Measurements from ENCODE around the gene DXO. TPM values are rescaled to one million over a fixed set of nuclear protein-coding genes. Genes with fewer than 3 reads are reported as not detected.

DXO gene
- total and polyA plus RNA-seq, 12 donors, result 8.4 to 23.4 (median 13.6) TPM

DNA sequence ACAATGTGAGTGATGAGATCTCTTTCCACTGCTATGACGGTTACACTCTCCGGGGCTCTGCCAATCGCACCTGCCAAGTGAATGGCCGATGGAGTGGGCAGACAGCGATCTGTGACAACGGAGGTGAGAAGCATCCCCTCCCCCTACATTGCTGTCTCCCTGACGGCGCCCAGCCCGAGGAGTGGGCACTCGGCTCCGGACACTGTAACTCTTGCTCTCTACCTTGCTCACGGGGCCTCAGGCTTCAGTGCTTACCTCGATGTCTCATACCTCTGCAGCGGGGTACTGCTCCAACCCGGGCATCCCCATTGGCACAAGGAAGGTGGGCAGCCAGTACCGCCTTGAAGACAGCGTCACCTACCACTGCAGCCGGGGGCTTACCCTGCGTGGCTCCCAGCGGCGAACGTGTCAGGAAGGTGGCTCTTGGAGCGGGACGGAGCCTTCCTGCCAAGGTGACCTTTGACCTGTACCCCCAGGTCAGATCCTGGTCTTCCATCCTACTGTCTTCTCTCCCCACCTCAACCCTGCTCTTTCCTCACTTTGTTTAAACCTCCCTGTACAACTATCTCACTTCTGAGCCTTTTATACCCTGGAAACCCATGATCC lies 24.8 kb downstream of the DXO start:
- DNase-seq (no peak), ATAC-seq (no peak)
- Histone ChIP-seq H3K4me1 (peaks cover 0 to 18% (median 4%) of the 10 kb centered on the region in 9 donors), H3K27me3 (peaks cover 0 to 21% (median 0%) of the 10 kb centered on the region in 7 donors), H3K36me3 (peaks cover 0 to 27% (median 8%) of the 10 kb centered on the region in 9 donors), H3K27ac (no peak overlapping the region), H3K4me3 (no peak overlapping the region), H3K9me3 (no peaks in the 10 kb centered on the region)
- intact Hi-C loops (cut with DNase I), result loop anchor here in 2 of 10 donors (10.0 kb wide), 2 partner anchors 262 to 272 kb away; partner anchors contain the start of gene LY6G5C (in 1 of the 2)
- WGBS, 2 donors, result 84 to 86% methylated on average over 24 of the region's 24 CpGs
- TF ChIP-seq, protein P1, sequence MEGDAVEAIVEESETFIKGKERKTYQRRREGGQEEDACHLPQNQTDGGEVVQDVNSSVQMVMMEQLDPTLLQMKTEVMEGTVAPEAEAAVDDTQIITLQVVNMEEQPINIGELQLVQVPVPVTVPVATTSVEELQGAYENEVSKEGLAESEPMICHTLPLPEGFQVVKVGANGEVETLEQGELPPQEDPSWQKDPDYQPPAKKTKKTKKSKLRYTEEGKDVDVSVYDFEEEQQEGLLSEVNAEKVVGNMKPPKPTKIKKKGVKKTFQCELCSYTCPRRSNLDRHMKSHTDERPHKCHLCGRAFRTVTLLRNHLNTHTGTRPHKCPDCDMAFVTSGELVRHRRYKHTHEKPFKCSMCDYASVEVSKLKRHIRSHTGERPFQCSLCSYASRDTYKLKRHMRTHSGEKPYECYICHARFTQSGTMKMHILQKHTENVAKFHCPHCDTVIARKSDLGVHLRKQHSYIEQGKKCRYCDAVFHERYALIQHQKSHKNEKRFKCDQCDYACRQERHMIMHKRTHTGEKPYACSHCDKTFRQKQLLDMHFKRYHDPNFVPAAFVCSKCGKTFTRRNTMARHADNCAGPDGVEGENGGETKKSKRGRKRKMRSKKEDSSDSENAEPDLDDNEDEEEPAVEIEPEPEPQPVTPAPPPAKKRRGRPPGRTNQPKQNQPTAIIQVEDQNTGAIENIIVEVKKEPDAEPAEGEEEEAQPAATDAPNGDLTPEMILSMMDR (IDR thresholded peaks at IDR 0.05), result no peak

DNA sequence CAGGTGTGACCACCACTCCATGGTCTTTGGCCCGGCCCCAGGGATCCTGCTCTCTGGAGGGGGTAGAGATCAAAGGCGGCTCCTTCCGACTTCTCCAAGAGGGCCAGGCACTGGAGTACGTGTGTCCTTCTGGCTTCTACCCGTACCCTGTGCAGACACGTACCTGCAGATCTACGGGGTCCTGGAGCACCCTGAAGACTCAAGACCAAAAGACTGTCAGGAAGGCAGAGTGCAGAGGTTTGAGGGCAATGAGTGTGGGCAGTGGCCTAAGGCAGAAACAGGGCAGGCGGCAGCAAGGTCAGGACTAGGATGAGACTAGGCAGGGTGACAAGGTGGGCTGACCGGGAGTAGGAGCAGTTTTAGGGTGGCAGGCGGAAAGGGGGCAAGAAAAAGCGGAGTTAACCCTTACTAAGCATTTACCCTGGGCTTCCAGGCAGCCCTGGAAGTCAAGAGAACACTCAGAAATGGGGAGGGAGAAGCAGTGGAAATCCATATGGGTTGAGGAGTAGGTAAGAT lies 25.5 kb downstream of the DXO start:
- DNase-seq (no peak), ATAC-seq (peak in 1 of 8 donors; percentile 6)
- Histone ChIP-seq H3K9me3 (no peaks in the 10 kb centered on the region), H3K27me3 (peaks cover 0 to 21% (median 0%) of the 10 kb centered on the region in 7 donors), H3K4me3 (peak overlapping the region in 6 of 10 donors; percentile 26 to 37 (median 30)), H3K36me3 (peaks cover 0 to 20% (median under 1%) of the 10 kb centered on the region in 9 donors), H3K27ac (peak overlapping the region in 9 of 10 donors; percentile 7 to 85 (median 68)), H3K4me1 (peaks cover 0 to 18% (median 4%) of the 10 kb centered on the region in 9 donors)
- WGBS, 2 donors, result 78 to 80% methylated on average over 11 of the region's 11 CpGs
- intact Hi-C loops (cut with DNase I), result loop anchor here in 2 of 10 donors (10.0 kb wide), 2 partner anchors 262 to 272 kb away; partner anchors contain the start of gene LY6G5C (in 1 of the 2)
- TF ChIP-seq, protein P1 (IDR thresholded peaks at IDR 0.05), result no peak

DNA sequence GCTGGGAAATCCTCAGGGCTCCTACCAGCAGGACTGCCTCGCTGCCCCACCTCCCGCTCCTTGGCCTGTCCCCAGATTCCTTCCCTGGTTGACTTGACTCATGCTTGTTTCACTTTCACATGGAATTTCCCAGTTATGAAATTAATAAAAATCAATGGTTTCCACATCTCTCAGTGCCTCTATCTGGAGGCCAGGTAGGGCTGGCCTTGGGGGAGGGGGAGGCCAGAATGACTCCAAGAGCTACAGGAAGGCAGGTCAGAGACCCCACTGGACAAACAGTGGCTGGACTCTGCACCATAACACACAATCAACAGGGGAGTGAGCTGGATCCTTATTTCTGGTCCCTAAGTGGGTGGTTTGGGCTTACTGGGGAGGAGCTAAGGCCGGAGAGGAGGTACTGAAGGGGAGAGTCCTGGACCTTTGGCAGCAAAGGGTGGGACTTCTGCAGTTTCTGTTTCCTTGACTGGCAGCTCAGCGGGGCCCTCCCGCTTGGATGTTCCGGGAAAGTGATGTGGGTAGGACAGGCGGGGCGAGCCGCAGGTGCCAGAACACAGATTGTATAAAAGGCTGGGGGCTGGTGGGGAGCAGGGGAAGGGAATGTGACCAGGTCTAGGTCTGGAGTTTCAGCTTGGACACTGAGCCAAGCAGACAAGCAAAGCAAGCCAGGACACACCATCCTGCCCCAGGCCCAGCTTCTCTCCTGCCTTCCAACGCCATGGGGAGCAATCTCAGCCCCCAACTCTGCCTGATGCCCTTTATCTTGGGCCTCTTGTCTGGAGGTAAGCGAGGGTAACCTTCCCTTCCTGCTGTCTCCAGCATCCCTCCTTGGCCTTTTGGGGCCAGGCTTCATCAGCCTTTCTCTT lies 26.2 kb downstream of the DXO start, which contains the start of gene CFB:
TSS of gene CFB (plus strand) at position 589 of the 863 bp plus-strand sequence. CDS start at position 716, 127 bp downstream.
- Histone ChIP-seq H3K27me3 (peaks cover 0 to 21% (median 0%) of the 10 kb centered on the region in 7 donors), H3K4me1 (peaks cover 0 to 18% (median 4%) of the 10 kb centered on the region in 9 donors), H3K9me3 (no peaks in the 10 kb centered on the region), H3K4me3 (peak within 1 kb of the TSS in 6 of 10 donors; percentile 26 to 37 (median 30)), H3K27ac (peak within 1 kb of the TSS; percentile 2 to 85 (median 66)), H3K36me3 (peaks cover 0 to 13% (median 0%) of the 10 kb centered on the region in 9 donors)
- peak; percentile 66 to 88 (median 81) for ATAC-seq
- intact Hi-C loops (cut with DNase I), result loop anchor here in 2 of 10 donors (10.0 kb wide), 2 partner anchors 261 to 271 kb away; partner anchors contain the start of gene LY6G5C (in 1 of the 2)
- peak; percentile 54 to 58 for DNase-seq
- 42 to 50% methylated on average over 11 of the region's 11 CpGs for WGBS, 2 donors
- TF ChIP-seq, protein P1 (IDR thresholded peaks at IDR 0.05), result no peak

DNA sequence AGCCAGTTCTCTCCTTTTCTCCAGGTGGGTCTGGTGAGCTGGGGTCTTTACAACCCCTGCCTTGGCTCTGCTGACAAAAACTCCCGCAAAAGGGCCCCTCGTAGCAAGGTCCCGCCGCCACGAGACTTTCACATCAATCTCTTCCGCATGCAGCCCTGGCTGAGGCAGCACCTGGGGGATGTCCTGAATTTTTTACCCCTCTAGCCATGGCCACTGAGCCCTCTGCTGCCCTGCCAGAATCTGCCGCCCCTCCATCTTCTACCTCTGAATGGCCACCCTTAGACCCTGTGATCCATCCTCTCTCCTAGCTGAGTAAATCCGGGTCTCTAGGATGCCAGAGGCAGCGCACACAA lies 26.8 kb downstream of the DXO start:
- WGBS, 2 donors, result 81 to 85% methylated on average over 9 of the region's 9 CpGs
- peak overlapping the region in 5 of 10 donors; percentile 26 to 37 (median 32) for H3K4me3 ChIP-seq

More for the DNA sequence above, 26.8 kb downstream of the DXO start:
- Histone ChIP-seq H3K27me3 (peaks cover 0 to 21% (median 0%) of the 10 kb centered on the region in 7 donors), H3K27ac (peak overlapping the region in 9 of 10 donors; percentile 7 to 85 (median 68)), H3K9me3 (no peaks in the 10 kb centered on the region), H3K4me1 (peaks cover 0 to 18% (median 4%) of the 10 kb centered on the region in 9 donors), H3K36me3 (peaks cover 0 to 7% (median 0%) of the 10 kb centered on the region in 9 donors)
- TF ChIP-seq, protein P1 (IDR thresholded peaks at IDR 0.05), result no peak
- DNase-seq, result no peak
- intact Hi-C loops (cut with DNase I), result loop anchor here in 2 of 10 donors (10.0 kb wide), 2 partner anchors 260 to 270 kb away; partner anchors contain the start of gene LY6G5C (in 1 of the 2)
- no peak for ATAC-seq

All from heart right ventricle (tissue), 16 donors.